Measurements from ENCODE around the gene SCAMP2.

DNA sequence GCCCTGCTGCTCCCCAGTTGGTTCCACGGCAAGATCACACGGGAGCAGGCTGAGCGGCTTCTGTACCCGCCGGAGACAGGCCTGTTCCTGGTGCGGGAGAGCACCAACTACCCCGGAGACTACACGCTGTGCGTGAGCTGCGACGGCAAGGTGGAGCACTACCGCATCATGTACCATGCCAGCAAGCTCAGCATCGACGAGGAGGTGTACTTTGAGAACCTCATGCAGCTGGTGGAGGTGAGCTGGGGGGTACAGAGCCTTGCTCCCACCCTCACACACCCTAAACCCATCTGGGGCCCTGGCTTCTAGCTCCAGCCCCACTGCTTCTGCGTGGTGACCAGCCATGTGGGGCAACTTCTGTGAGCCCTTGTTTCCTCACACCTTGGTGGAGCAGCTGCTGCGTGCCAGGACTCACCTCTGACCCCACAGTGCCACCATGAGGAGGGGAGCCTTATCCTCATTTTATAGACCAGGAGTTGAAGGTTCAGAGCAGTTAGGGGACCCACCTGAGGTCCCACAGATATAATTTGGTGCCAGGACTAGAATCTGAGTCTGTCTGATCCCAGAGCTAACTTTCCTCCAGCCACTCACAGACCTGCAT, 73.8 kb downstream of the SCAMP2 start:
- TF ChIP-seq ARNT (IDR thresholded peaks at IDR 0.05) (no peak), FOXK2 (IDR thresholded peaks at IDR 0.05) (no peak), SP1 (IDR thresholded peaks at IDR 0.05) (no peak), ZNF384 (IDR thresholded peaks at IDR 0.05) (no peak), SUZ12 (IDR thresholded peaks at IDR 0.05) (no peak), FOXM1 (IDR thresholded peaks at IDR 0.05; ENCODE audit: borderline replicate concordance) (no peak)
- TF ChIP-seq, protein P1, sequence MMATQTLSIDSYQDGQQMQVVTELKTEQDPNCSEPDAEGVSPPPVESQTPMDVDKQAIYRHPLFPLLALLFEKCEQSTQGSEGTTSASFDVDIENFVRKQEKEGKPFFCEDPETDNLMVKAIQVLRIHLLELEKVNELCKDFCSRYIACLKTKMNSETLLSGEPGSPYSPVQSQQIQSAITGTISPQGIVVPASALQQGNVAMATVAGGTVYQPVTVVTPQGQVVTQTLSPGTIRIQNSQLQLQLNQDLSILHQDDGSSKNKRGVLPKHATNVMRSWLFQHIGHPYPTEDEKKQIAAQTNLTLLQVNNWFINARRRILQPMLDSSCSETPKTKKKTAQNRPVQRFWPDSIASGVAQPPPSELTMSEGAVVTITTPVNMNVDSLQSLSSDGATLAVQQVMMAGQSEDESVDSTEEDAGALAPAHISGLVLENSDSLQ (IDR thresholded peaks at IDR 0.05): no peak

Measured in HEK293T (cell line).